ENCODE results near the gene HAGH.

- no peak for TF ChIP-seq ZNF263 (CRISPR knock-in tag; IDR thresholded peaks at IDR 0.05; ENCODE audit: low read depth)
- no peak for TF ChIP-seq HMGXB4 (CRISPR knock-in tag; IDR thresholded peaks at IDR 0.05)
- TF ChIP-seq E2F4 (CRISPR knock-in tag; IDR thresholded peaks at IDR 0.05; ENCODE audit: borderline replicate concordance, low read depth): no peak
- TF ChIP-seq CTCF (IDR thresholded peaks at IDR 0.05): no peak
- no peak for TF ChIP-seq CREB1 (CRISPR knock-in tag; IDR thresholded peaks at IDR 0.05)
- no peak for TF ChIP-seq MAX (CRISPR knock-in tag; IDR thresholded peaks at IDR 0.05)
- no peak for TF ChIP-seq CDX4 (CRISPR knock-in tag; IDR thresholded peaks at IDR 0.05; ENCODE audit: borderline replicate concordance)
- TF ChIP-seq ZNF121 (CRISPR knock-in tag; IDR thresholded peaks at IDR 0.05): no peak
- no peak for TF ChIP-seq MYBL2 (CRISPR knock-in tag; IDR thresholded peaks at IDR 0.05)
- no peak for TF ChIP-seq CBFB (CRISPR knock-in tag; IDR thresholded peaks at IDR 0.05; ENCODE audit: low read depth)
- TF ChIP-seq TEAD4 (CRISPR knock-in tag; IDR thresholded peaks at IDR 0.05): no peak
- TF ChIP-seq E2F1 (CRISPR knock-in tag; IDR thresholded peaks at IDR 0.05): no peak
- no peak for TF ChIP-seq FOXK1 (CRISPR knock-in tag; IDR thresholded peaks at IDR 0.05)
- no peak for TF ChIP-seq SMAD3 (CRISPR knock-in tag; IDR thresholded peaks at IDR 0.05; ENCODE audit: borderline replicate concordance)
Observed at GRCh38 chr16:1821861-1822611, 4.6 kb downstream of the HAGH start.

All from WTC11 (cell line).